ENCODE data around the gene SYNPO2.
"Not testable (repeated sequence)": the region's sequence is repeated elsewhere in the genome, so short reads cannot be mapped to it uniquely, and the experiment has no call there.

Gene SYNPO2

GRCh38 chr4:119030536-119030890 lies 141.9 kb downstream of the SYNPO2 start:
- no peak for DNase-seq (ENCODE audit: low read depth in 2 of 2)

GRCh38 chr4:119031218-119031617 lies 142.6 kb downstream of the SYNPO2 start:
- no peak for DNase-seq (ENCODE audit: low read depth in 2 of 2)

GRCh38 chr4:119032921-119033685 lies 144.4 kb downstream of the SYNPO2 start:
- DNase-seq (ENCODE audit: low read depth in 2 of 2): no peak

GRCh38 chr4:119034276-119035008 lies 145.8 kb downstream of the SYNPO2 start:
- DNase-seq (ENCODE audit: low read depth in 2 of 2): no peak

- no peak for DNase-seq (ENCODE audit: low read depth in 2 of 2)
These were observed 147.5 kb downstream of the SYNPO2 start for GRCh38 chr4:119035951-119036737.

- no peak for DNase-seq (ENCODE audit: low read depth in 2 of 2)
These were observed 149.1 kb downstream of the SYNPO2 start for GRCh38 chr4:119037709-119038108.

- no peak for DNase-seq (ENCODE audit: low read depth in 2 of 2)
These were observed 149.6 kb downstream of the SYNPO2 start for GRCh38 chr4:119038116-119038841.

GRCh38 chr4:119039160-119039559 lies 150.5 kb downstream of the SYNPO2 start:
- DNase-seq (ENCODE audit: low read depth in 2 of 2): no peak

- no peak for DNase-seq (ENCODE audit: low read depth in 2 of 2)
These were observed 151.1 kb downstream of the SYNPO2 start for GRCh38 chr4:119039779-119040178.

- DNase-seq (ENCODE audit: low read depth in 2 of 2): no peak
These were observed 151.6 kb downstream of the SYNPO2 start for GRCh38 chr4:119040261-119040660.

- no peak for DNase-seq (ENCODE audit: low read depth in 2 of 2)
These were observed 152.1 kb downstream of the SYNPO2 start for GRCh38 chr4:119040694-119041185.

GRCh38 chr4:119041396-119041795 lies 152.7 kb downstream of the SYNPO2 start:
- no peak for DNase-seq (ENCODE audit: low read depth in 2 of 2)

- peak in 1 of 2 donors; percentile 19 for DNase-seq (ENCODE audit: low read depth in 2 of 2)
These were observed 153.4 kb downstream of the SYNPO2 start for GRCh38 chr4:119041951-119042560.

GRCh38 chr4:119046263-119046662 lies 157.6 kb downstream of the SYNPO2 start:
- DNase-seq (ENCODE audit: low read depth in 2 of 2): no peak

GRCh38 chr4:119047059-119047458 lies 158.4 kb downstream of the SYNPO2 start:
- not testable (repeated sequence) for DNase-seq (ENCODE audit: low read depth in 2 of 2)

GRCh38 chr4:119048446-119048845 lies 159.8 kb downstream of the SYNPO2 start:
- DNase-seq (ENCODE audit: low read depth in 2 of 2): no peak

GRCh38 chr4:119049342-119049741 lies 160.7 kb downstream of the SYNPO2 start:
- DNase-seq (ENCODE audit: low read depth in 2 of 2): no peak

GRCh38 chr4:119050527-119051090 lies 162.0 kb downstream of the SYNPO2 start:
- DNase-seq (ENCODE audit: low read depth in 2 of 2): no peak

GRCh38 chr4:119053245-119053644 lies 164.6 kb downstream of the SYNPO2 start:
- no peak for DNase-seq (ENCODE audit: low read depth in 2 of 2)

- DNase-seq (ENCODE audit: low read depth in 2 of 2): no peak
These were observed 165.3 kb downstream of the SYNPO2 start for GRCh38 chr4:119053997-119054396.

GRCh38 chr4:119057417-119057816 lies 168.8 kb downstream of the SYNPO2 start:
- DNase-seq (ENCODE audit: low read depth in 2 of 2): no peak

Measured in stimulated activated CD8-positive, alpha-beta memory T cell treated with anti-CD3 and anti-CD28 coated beads, Interleukin-2, amount 100 ng/mL, for 48 hours (primary cell).